OCI-LY7 (cell line): ENCODE measurements around the gene BICC1.

Experiments used
- CTCF ChIP-seq: fragments of 200-600 bp; sonication (generic); conservative IDR thresholded peaks from 2 replicates; pipeline ENCODE4 v1.5.1; 2014; ENCODE audit warnings: mild to moderate bottlenecking, antibody characterized with exemption, low read length, moderate library complexity, mixed read lengths
- EZH2phosphoT487 ChIP-seq: fragments of 200-600 bp; sonication (generic); IDR thresholded peaks from 2 replicates; pipeline ENCODE4 v1.6.1; 2018; ENCODE audit warnings: low read depth, borderline replicate concordance, mild to moderate bottlenecking, mixed run types, antibody characterized with exemption, low read length, moderate library complexity, mixed read lengths

GRCh38 chr10:58674251-58674650, 161.6 kb downstream of the BICC1 start:
- TF ChIP-seq CTCF (no peak), EZH2phosphoT487 (no peak)
